Kidney epithelial cell (primary cell): ENCODE data around the gene CDHR3. TPM values are rescaled to one million over a fixed set of nuclear protein-coding genes. Genes with fewer than 3 reads are reported as not detected.

Source experiments
- DNase-seq: peaks from one replicate; pipeline ENCODE4 v3.0.0-alpha.2; 2010; ENCODE audit warnings: low read depth
- H3K27me3 ChIP-seq: 2 replicates; pipeline ENCODE4 v1.6.0; 2011; ENCODE audit warnings: low read length; ENCODE audit not compliant: control insufficient read depth, insufficient read depth
- H3K36me3 ChIP-seq: 2 replicates; pipeline ENCODE4 v1.5.1; 2011; ENCODE audit warnings: low read length; ENCODE audit not compliant: control insufficient read depth, insufficient read depth
- H3K4me3 ChIP-seq: 2 replicates; pipeline ENCODE4 v1.5.1; 2011; ENCODE audit warnings: low read depth, mild to moderate bottlenecking, control low read depth, low read length
- CTCF ChIP-seq: IDR thresholded peaks from 2 replicates; pipeline ENCODE4 v1.5.1; 2011; ENCODE audit warnings: mild to moderate bottlenecking, moderate library complexity, low read length, control low read depth, inconsistent platforms; ENCODE audit not compliant: insufficient read depth, poor library complexity, severe bottlenecking
- total RNA-seq: library from RNA; depleted of rRNA; stranded (reverse); fragments of >200 nt; gene quantifications from 2 replicates; pipeline ENCODE4 v1.2.3, GENCODE V29; 2015

The CDHR3 gene
- total RNA-seq, 1 donor from 2014 or later: 0.96 TPM

GRCh38 chr7:106036004-106036403, 72.9 kb downstream of the CDHR3 start:
- H3K27me3 ChIP-seq: peaks cover 2% of the 10 kb centered on the region
- H3K4me3 ChIP-seq: no peak overlapping the region
- no peaks in the 10 kb centered on the region for H3K36me3 ChIP-seq
- DNase-seq: no peak
- TF ChIP-seq CTCF: no peak

- H3K4me3 ChIP-seq: no peak overlapping the region
- TF ChIP-seq CTCF: no peak
- no peaks in the 10 kb centered on the region for H3K36me3 ChIP-seq
- DNase-seq: no peak
- no peaks in the 10 kb centered on the region for H3K27me3 ChIP-seq
Observed at GRCh38 chr7:106037489-106038176, 74.6 kb downstream of the CDHR3 start.

DNA sequence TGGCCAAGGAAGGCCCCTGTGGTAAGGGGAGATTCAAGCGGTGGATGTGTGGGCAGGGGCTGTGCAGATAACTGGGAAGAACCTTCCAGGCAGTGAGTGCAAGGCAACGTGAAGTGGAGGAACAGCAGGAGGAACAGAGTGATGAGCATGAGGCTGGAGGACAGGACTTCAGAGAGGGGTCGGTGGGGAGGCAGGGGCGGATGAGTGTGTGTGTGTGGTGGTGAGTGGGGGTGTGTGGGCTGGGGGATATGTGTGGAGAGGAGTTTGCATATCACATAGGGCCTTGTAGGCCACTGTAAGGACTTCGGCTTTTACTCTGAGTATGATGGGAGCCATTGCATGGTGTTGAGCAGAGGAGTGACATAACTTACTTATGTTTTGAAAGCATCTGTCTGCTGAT, 75.2 kb downstream of the CDHR3 start:
- no peak for TF ChIP-seq CTCF
- DNase-seq: no peak
- Histone ChIP-seq H3K4me3 (no peak overlapping the region), H3K27me3 (no peaks in the 10 kb centered on the region), H3K36me3 (no peaks in the 10 kb centered on the region)

DNA sequence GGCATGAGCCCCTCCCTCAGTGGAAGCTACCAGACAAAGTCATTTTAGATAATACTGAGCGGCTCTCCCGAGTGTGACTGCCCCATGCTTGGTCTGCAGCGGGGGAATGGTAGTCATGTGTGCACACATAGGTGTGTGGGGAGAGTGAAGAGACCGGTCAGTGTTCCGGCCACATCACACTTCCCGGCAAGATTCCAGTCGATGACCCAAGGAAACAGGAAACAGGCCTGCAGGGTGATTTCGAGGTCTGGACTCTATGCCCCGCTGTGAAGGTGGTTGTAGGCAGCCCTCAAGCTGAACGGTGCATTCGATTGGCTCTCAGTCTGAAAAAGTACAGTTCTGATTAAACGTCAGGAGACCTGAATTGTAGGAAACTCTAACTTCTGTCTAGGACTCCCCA, 75.9 kb downstream of the CDHR3 start:
- H3K27me3 ChIP-seq: no peaks in the 10 kb centered on the region
- no peak overlapping the region for H3K4me3 ChIP-seq
- no peak for DNase-seq
- no peaks in the 10 kb centered on the region for H3K36me3 ChIP-seq
- no peak for TF ChIP-seq CTCF

GRCh38 chr7:106039486-106040060, 76.5 kb downstream of the CDHR3 start:
- TF ChIP-seq CTCF: no peak

DNA sequence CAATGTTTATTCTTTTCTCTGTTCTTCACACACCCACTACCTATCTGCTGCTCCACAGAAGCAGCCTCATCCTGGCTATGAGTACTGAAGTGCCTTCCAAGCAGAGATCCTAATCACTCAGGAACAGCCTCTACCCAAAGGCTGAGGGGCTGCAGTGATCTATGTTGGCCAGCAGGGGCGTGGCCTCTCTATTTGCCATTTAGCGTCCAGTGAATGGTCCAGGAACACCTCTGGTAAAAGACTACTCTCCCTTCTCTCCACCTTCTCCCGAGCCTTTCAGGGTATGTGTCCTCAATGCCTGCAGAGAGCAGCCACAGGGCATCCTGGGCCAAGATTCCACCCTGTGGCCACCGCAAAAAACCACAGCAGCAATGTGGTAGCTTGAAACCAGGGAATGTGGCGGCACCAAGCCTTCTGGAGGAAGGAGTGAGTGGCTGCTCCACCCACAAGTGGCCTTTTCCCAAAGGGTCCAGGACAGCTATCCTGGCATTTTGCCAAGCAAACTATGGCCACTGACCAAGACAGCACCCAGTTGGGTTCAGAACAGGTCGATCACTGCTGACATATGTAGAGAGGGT, 78.2 kb downstream of the CDHR3 start:
- Histone ChIP-seq H3K36me3 (no peaks in the 10 kb centered on the region), H3K4me3 (no peak overlapping the region), H3K27me3 (no peaks in the 10 kb centered on the region)
- TF ChIP-seq CTCF: peak; percentile 76
- no peak for DNase-seq

More at GRCh38 chr7:106039486-106040060, 76.5 kb downstream of the CDHR3 start:
- no peaks in the 10 kb centered on the region for H3K36me3 ChIP-seq
- H3K27me3 ChIP-seq: no peaks in the 10 kb centered on the region
- no peak overlapping the region for H3K4me3 ChIP-seq
- no peak for DNase-seq
